Mammary epithelial cell (primary cell): Measurements from ENCODE around the gene RSPO3.

Experiments used
- EZH2 ChIP-seq: IDR thresholded peaks from 2 replicates; pipeline ENCODE4 v1.6.1; 2012; ENCODE audit warnings: low read length, inconsistent platforms, borderline replicate concordance
- TF ChIP-seq, protein P1 (sequence below), 2 donors: IDR thresholded peaks in 1 of 2; conservative IDR thresholded peaks in 1 of 2; 2 replicates each; pipeline ENCODE4 v1.5.1; 2011 to 2012; ENCODE audit warnings: inconsistent platforms in 2 of 2, low read length in 2 of 2, mild to moderate bottlenecking in 2 of 2, control low read depth in 1 of 2, low read depth in 1 of 2; ENCODE audit not compliant: insufficient read depth in 1 of 2; ENCODE audit errors: extremely low read depth in 1 of 2

DNA sequence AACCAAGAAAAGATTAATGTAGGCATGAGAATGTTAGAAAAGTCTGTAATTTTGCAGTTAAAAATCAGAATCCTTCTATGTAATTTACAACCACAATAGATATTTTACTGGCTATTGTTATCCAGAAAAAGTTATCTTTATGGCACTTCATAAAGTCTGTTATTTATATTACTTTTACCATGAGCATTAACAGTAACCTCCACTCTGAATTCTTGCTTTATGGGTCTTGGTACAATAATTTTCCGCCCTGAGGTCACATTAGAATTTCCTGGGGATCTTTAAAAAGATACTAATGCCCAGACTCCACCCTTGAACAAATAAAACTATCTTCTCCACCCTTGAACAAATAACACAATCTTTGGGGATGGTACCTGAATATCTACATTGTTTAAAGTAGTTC, 9.6 kb downstream of the RSPO3 start:
- TF ChIP-seq, protein P1, sequence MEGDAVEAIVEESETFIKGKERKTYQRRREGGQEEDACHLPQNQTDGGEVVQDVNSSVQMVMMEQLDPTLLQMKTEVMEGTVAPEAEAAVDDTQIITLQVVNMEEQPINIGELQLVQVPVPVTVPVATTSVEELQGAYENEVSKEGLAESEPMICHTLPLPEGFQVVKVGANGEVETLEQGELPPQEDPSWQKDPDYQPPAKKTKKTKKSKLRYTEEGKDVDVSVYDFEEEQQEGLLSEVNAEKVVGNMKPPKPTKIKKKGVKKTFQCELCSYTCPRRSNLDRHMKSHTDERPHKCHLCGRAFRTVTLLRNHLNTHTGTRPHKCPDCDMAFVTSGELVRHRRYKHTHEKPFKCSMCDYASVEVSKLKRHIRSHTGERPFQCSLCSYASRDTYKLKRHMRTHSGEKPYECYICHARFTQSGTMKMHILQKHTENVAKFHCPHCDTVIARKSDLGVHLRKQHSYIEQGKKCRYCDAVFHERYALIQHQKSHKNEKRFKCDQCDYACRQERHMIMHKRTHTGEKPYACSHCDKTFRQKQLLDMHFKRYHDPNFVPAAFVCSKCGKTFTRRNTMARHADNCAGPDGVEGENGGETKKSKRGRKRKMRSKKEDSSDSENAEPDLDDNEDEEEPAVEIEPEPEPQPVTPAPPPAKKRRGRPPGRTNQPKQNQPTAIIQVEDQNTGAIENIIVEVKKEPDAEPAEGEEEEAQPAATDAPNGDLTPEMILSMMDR (conservative IDR thresholded peaks at IDR 0.05 in 1 of 2, IDR thresholded peaks at IDR 0.05 in 1 of 2; ENCODE audit: extremely low read depth in 1 of 2, insufficient read depth in 1 of 2, low read depth in 1 of 2, low read length in 2 of 2), result no peak
- no peak for TF ChIP-seq EZH2
